Lower lobe of right lung (tissue), 2 donors: ENCODE data around the gene LHX3. TPM values are rescaled to one million over a fixed set of nuclear protein-coding genes. Genes with fewer than 3 reads are reported as not detected.

Experiments
- ATAC-seq, 2 donors: fragments of 200-7000 bp; cut with Tn5 transposase; one replicate each; pipeline ENCODE4 v1.9.1; 2020 to 2022; ENCODE audit warnings: mild to moderate bottlenecking in 2 of 2, moderate library complexity in 2 of 2
- DNase-seq: peaks from one replicate; pipeline ENCODE4 v3.0.0-alpha.2; 2020
- H3K27ac ChIP-seq: fragments of 200-600 bp; one replicate; pipeline ENCODE4 v1.8.0; 2022
- H3K27me3 ChIP-seq: fragments of 200-600 bp; one replicate; pipeline ENCODE4 v1.8.0; 2022; ENCODE audit warnings: low read depth
- H3K36me3 ChIP-seq: fragments of 200-600 bp; one replicate; pipeline ENCODE4 v1.8.0; 2022; ENCODE audit warnings: mild to moderate bottlenecking
- H3K4me1 ChIP-seq: fragments of 200-600 bp; one replicate; pipeline ENCODE4 v1.8.0; 2022
- H3K4me3 ChIP-seq: fragments of 200-600 bp; one replicate; pipeline ENCODE4 v1.8.0; 2022; ENCODE audit warnings: mild to moderate bottlenecking
- H3K9me3 ChIP-seq: fragments of 200-600 bp; one replicate; pipeline ENCODE4 v1.8.0; 2022
- CTCF ChIP-seq: fragments of 200-600 bp; IDR thresholded peaks from one replicate; pipeline ENCODE4 v1.8.0; 2022; ENCODE audit warnings: antibody characterized with exemption, mild to moderate bottlenecking
- intact Hi-C: fragments of 100-400 bp; cut with DNase I; formaldehyde crosslinking; loops from one replicate; pipeline ENCODE4 v1.11.0; 2022
- total RNA-seq: library from RNA; stranded (reverse); fragmentation: NEBNext Ultra II Directional; extraction: Animal tissue kit (Norgen Biotek cat#: 25700); gene quantifications from one replicate; pipeline ENCODE4 v1.2.1, GENCODE V29; 2021
- donor health status: DM: no; HTN: yes; CAD: no; lungs with severe emphysema.

Gene LHX3
- total RNA-seq, 1 donor from 2014 or later = not detected

GRCh38 chr9:136155576-136155975, 49.4 kb downstream of the LHX3 start:
- H3K27ac ChIP-seq = no peak overlapping the region
- intact Hi-C loops = no loop called here
- peaks cover 42% of the 10 kb centered on the region for H3K27me3 ChIP-seq
- H3K4me1 ChIP-seq = no peaks in the 10 kb centered on the region
- H3K9me3 ChIP-seq = no peaks in the 10 kb centered on the region
- no peak for DNase-seq
- no peak overlapping the region for H3K4me3 ChIP-seq
- no peak for ATAC-seq
- H3K36me3 ChIP-seq = no peaks in the 10 kb centered on the region
- no peak for TF ChIP-seq CTCF

- no peak for DNase-seq
- H3K27ac ChIP-seq = no peak overlapping the region
- intact Hi-C loops = no loop called here
- no peaks in the 10 kb centered on the region for H3K4me1 ChIP-seq
- ATAC-seq = no peak
- TF ChIP-seq CTCF = no peak
- H3K27me3 ChIP-seq = peaks cover 41% of the 10 kb centered on the region
- H3K9me3 ChIP-seq = no peaks in the 10 kb centered on the region
- H3K36me3 ChIP-seq = no peaks in the 10 kb centered on the region
- H3K4me3 ChIP-seq = no peak overlapping the region
Measured at GRCh38 chr9:136154943-136155342, 50.0 kb downstream of the LHX3 start.

GRCh38 chr9:136153381-136154065, 51.4 kb downstream of the LHX3 start:
- Histone ChIP-seq H3K36me3 (no peaks in the 10 kb centered on the region), H3K4me3 (no peak overlapping the region), H3K27me3 (peaks cover 41% of the 10 kb centered on the region), H3K9me3 (no peaks in the 10 kb centered on the region), H3K4me1 (no peaks in the 10 kb centered on the region), H3K27ac (no peak overlapping the region)
- no peak for TF ChIP-seq CTCF
- ATAC-seq (no peak), DNase-seq (no peak)
- intact Hi-C loops = no loop called here

GRCh38 chr9:136152931-136153330, 52.0 kb downstream of the LHX3 start:
- Histone ChIP-seq H3K36me3 (no peaks in the 10 kb centered on the region), H3K9me3 (no peaks in the 10 kb centered on the region), H3K27me3 (peaks cover 38% of the 10 kb centered on the region), H3K27ac (no peak overlapping the region), H3K4me3 (no peak overlapping the region), H3K4me1 (no peaks in the 10 kb centered on the region)
- ATAC-seq = no peak
- TF ChIP-seq CTCF = no peak
- DNase-seq = no peak
- intact Hi-C loops = no loop called here

- no peaks in the 10 kb centered on the region for H3K9me3 ChIP-seq
- no peaks in the 10 kb centered on the region for H3K4me1 ChIP-seq
- DNase-seq (no peak), ATAC-seq (no peak)
- no peaks in the 10 kb centered on the region for H3K36me3 ChIP-seq
- no peak overlapping the region for H3K4me3 ChIP-seq
- no peak for TF ChIP-seq CTCF
- intact Hi-C loops = no loop called here
- peaks cover 39% of the 10 kb centered on the region for H3K27me3 ChIP-seq
- no peak overlapping the region for H3K27ac ChIP-seq
Measured at GRCh38 chr9:136152543-136152866, 52.4 kb downstream of the LHX3 start.
